K562 (cell line): ENCODE measurements around the gene ARF4. TPM values are rescaled to one million over a fixed set of nuclear protein-coding genes. Genes with fewer than 3 reads are reported as not detected.

Experiments
- BRD4 ChIP-seq: fragments of 200-600 bp; sonication (generic); IDR thresholded peaks from 2 replicates; pipeline ENCODE4 v1.6.1; 2017; ENCODE audit warnings: inconsistent platforms
- CBX5 ChIP-seq: IDR thresholded peaks from 2 replicates; pipeline ENCODE4 v1.6.1; 2014; ENCODE audit warnings: low read depth, borderline replicate concordance
- DIDO1 ChIP-seq: fragments of 450-650 bp; IDR thresholded peaks from 2 replicates; pipeline ENCODE4 v1.6.1; 2016; ENCODE audit warnings: low read depth, missing biosample characterization, missing genetic modification characterization
- GATA2 ChIP-seq: sonication (generic); formaldehyde crosslinking; IDR thresholded peaks from 2 replicates; pipeline ENCODE4 v1.4.0; 2020; ENCODE audit warnings: mild to moderate bottlenecking, missing genetic modification reagents
- HDGF ChIP-seq: fragments of 450-650 bp; IDR thresholded peaks from 2 replicates; pipeline ENCODE4 v1.6.1; 2016
- IRF2 ChIP-seq: sonication (generic); formaldehyde crosslinking; IDR thresholded peaks from 2 replicates; pipeline ENCODE4 v1.8.1; 2022; ENCODE audit warnings: mild to moderate bottlenecking, missing genetic modification reagents
- KDM5B ChIP-seq: fragments of 200-600 bp; sonication (generic); IDR thresholded peaks from 2 replicates; pipeline ENCODE4 v1.6.1; 2012; ENCODE audit warnings: low read depth, mild to moderate bottlenecking, moderate library complexity, low read length, control low read depth, inconsistent platforms; ENCODE audit not compliant: insufficient replicate concordance
- KHSRP ChIP-seq: fragments of 450-650 bp; IDR thresholded peaks from 2 replicates; pipeline ENCODE4 v1.6.1; 2017
- L3MBTL2 ChIP-seq: fragments of 450-650 bp; IDR thresholded peaks from 2 replicates; pipeline ENCODE4 v1.6.1; 2016; ENCODE audit warnings: mild to moderate bottlenecking, moderate library complexity
- MEIS2 ChIP-seq: fragments of 450-650 bp; IDR thresholded peaks from 2 replicates; pipeline ENCODE4 v1.6.1; 2014; ENCODE audit warnings: mild to moderate bottlenecking; ENCODE audit not compliant: partially characterized antibody
- NUFIP1 ChIP-seq: fragments of 450-650 bp; IDR thresholded peaks from 2 replicates; pipeline ENCODE4 v1.6.1; 2018; ENCODE audit not compliant: partially characterized antibody
- SREBF1 ChIP-seq: fragments of 150-350 bp; IDR thresholded peaks from 2 replicates; pipeline ENCODE4 v1.6.1; 2014; ENCODE audit warnings: antibody characterized with exemption, low read depth, low read length, borderline replicate concordance
- SUPT5H ChIP-seq: fragments of 450-650 bp; IDR thresholded peaks from 2 replicates; pipeline ENCODE4 v1.6.1; 2016
- TAL1 ChIP-seq: fragments of 450-650 bp; IDR thresholded peaks from 2 replicates; pipeline ENCODE4 v1.6.1; 2016; ENCODE audit warnings: mild to moderate bottlenecking
- TCFL5 ChIP-seq: fragments of 250-450 bp; sonication (Bioruptor Pico); conservative IDR thresholded peaks from 2 replicates; pipeline ENCODE4 v1.6.1; 2021; ENCODE audit warnings: mild to moderate bottlenecking, moderate library complexity, matching md5 sums
- TGIF2 ChIP-seq: sonication (generic); formaldehyde crosslinking; IDR thresholded peaks from 2 replicates; pipeline ENCODE4 v1.8.1; 2022; ENCODE audit warnings: mild to moderate bottlenecking, missing genetic modification reagents, moderate library complexity
- ZBTB8A ChIP-seq: fragments of 450-650 bp; IDR thresholded peaks from 2 replicates; pipeline ENCODE4 v1.6.1; 2018; ENCODE audit warnings: mild to moderate bottlenecking, moderate library complexity; ENCODE audit not compliant: partially characterized antibody
- ZNF174 ChIP-seq: fragments of 250-450 bp; sonication (Bioruptor Pico); IDR thresholded peaks from 2 replicates; pipeline ENCODE4 v1.4.0; 2020; ENCODE audit warnings: mild to moderate bottlenecking
- ZNF212 ChIP-seq: fragments of 450-650 bp; formaldehyde crosslinking; IDR thresholded peaks from 2 replicates; pipeline ENCODE4 v1.4.0; 2020; ENCODE audit warnings: mild to moderate bottlenecking
- ZNF780A ChIP-seq: fragments of 250-450 bp; sonication (Bioruptor Pico); IDR thresholded peaks from 2 replicates; pipeline ENCODE4 v1.5.0; 2021; ENCODE audit warnings: mild to moderate bottlenecking
- polyA plus RNA-seq, 8 experiments: library from polyadenylated mRNA; depleted of rRNA in 4 of 8; stranded (reverse) in 5 of 8; unstranded in 3 of 8; fragments of >200 nt; fragmentation: Nextera tagmentation in 2 of 8; fragmentation: Illumina TruSeq in 1 of 8; extraction: Ambion mirVana in 2 of 8; extraction: Trizol in 1 of 8; gene quantifications; 2 replicates each; pipeline versions ENCODE4 v1.2.1 to v1.2.3, GENCODE V29; 2011 to 2014; ENCODE audit warnings: inconsistent platforms in 1 of 8, missing spikeins in 1 of 8
- total RNA-seq, 7 experiments: library from RNA; depleted of rRNA in 6 of 7; stranded (reverse); fragments of >200 nt in 6 of 7; fragmentation: Illumina TruSeq in 2 of 7; extraction: Trizol in 2 of 7; gene quantifications; 2 replicates each; pipeline versions ENCODE4 v1.2.1 to v1.2.3, GENCODE V29; 2011 to 2021; ENCODE audit warnings: low replicate concordance in 1 of 7
- TF ChIP-seq, protein P1 (sequence below): sonication (generic); formaldehyde crosslinking; IDR thresholded peaks from 2 replicates; pipeline ENCODE4 v1.8.1; 2022; ENCODE audit warnings: missing genetic modification reagents
- TF ChIP-seq, protein P2 (sequence below), 2 experiments: fragments of 450-650 bp; conservative IDR thresholded peaks; 2 replicates each; pipeline ENCODE4 v1.6.1; 2017; ENCODE audit warnings: mild to moderate bottlenecking in 2 of 2, moderate library complexity in 2 of 2
- TF ChIP-seq, protein P3 (sequence below): fragments of 250-450 bp; sonication (Bioruptor Pico); IDR thresholded peaks from 2 replicates; pipeline ENCODE4 v1.8.0; 2021; ENCODE audit warnings: moderate library complexity, mild to moderate bottlenecking, inconsistent platforms
- TF ChIP-seq, protein P4 (sequence below): IDR thresholded peaks from 2 replicates; pipeline ENCODE4 v1.6.1; 2011; ENCODE audit warnings: borderline replicate concordance, low read depth, mild to moderate bottlenecking, moderate library complexity, low read length; ENCODE audit not compliant: insufficient read depth, poor library complexity, severe bottlenecking

Gene ARF4
- total and polyA plus RNA-seq, 9 of the 15 experiments (the other 6 are each of a cell fraction or from before 2014, with no cell fraction given) = 41.1 to 273 (median 83.8) TPM

DNA sequence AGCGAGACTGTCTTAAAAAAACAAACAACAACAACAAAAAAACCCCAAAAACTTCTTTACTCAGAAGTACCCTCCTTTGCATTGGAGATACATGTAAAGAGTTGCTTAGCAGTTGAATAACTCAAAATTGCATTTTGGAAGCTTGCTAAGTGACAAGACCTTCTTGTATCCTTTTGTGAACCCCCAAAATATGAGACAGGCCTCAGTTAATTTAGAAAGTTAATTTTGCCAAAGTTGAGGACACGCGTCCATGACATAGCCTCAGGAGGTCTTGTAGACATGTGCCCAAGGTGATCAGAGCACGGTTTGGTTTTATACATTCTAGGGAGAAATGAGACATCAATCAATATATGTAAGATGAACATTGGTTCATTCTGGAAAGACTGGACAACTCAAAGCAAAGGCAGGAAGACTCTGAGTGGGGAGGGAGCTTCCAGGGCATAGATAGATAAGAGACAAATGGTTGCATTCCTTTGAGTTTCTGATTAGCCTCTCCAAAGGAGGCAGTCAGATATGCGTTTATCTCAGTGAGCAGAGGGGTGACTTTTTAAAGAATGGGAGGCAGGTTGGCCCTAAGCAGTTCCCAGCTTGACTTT, 1.7 kb upstream of the ARF4 start (continued):
- TF ChIP-seq GATA2 (peak; percentile 79), TGIF2 (CRISPR knock-in tag) (no peak), SUPT5H (no peak), CBX5 (no peak), TAL1 (peak; percentile 95), ZNF780A (CRISPR knock-in tag) (no peak), ZBTB8A (no peak), DIDO1 (tag) (no peak), NUFIP1 (no peak), L3MBTL2 (0 out of 2 replicates have a peak, but pooled peaks have one; percentile 14), MEIS2 (peak; percentile 40), KDM5B (no peak), KHSRP (no peak), BRD4 (no peak), IRF2 (no peak), ZNF212 (CRISPR knock-in tag) (no peak), SREBF1 (no peak), ZNF174 (no peak), HDGF (no peak), TCFL5 (CRISPR knock-in tag) (no peak)
- TF ChIP-seq, protein P1, sequence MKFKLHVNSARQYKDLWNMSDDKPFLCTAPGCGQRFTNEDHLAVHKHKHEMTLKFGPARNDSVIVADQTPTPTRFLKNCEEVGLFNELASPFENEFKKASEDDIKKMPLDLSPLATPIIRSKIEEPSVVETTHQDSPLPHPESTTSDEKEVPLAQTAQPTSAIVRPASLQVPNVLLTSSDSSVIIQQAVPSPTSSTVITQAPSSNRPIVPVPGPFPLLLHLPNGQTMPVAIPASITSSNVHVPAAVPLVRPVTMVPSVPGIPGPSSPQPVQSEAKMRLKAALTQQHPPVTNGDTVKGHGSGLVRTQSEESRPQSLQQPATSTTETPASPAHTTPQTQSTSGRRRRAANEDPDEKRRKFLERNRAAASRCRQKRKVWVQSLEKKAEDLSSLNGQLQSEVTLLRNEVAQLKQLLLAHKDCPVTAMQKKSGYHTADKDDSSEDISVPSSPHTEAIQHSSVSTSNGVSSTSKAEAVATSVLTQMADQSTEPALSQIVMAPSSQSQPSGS (CRISPR knock-in tag) = no peak
- TF ChIP-seq, protein P2, sequence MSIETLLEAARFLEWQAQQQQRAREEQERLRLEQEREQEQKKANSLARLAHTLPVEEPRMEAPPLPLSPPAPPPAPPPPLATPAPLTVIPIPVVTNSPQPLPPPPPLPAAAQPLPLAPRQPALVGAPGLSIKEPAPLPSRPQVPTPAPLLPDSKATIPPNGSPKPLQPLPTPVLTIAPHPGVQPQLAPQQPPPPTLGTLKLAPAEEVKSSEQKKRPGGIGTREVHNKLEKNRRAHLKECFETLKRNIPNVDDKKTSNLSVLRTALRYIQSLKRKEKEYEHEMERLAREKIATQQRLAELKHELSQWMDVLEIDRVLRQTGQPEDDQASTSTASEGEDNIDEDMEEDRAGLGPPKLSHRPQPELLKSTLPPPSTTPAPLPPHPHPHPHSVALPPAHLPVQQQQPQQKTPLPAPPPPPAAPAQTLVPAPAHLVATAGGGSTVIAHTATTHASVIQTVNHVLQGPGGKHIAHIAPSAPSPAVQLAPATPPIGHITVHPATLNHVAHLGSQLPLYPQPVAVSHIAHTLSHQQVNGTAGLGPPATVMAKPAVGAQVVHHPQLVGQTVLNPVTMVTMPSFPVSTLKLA (conservative IDR thresholded peaks at IDR 0.05) = peak in 1 of 2 experiments; percentile 48; a peak in 1 of 4 replicates
- TF ChIP-seq, protein P3, sequence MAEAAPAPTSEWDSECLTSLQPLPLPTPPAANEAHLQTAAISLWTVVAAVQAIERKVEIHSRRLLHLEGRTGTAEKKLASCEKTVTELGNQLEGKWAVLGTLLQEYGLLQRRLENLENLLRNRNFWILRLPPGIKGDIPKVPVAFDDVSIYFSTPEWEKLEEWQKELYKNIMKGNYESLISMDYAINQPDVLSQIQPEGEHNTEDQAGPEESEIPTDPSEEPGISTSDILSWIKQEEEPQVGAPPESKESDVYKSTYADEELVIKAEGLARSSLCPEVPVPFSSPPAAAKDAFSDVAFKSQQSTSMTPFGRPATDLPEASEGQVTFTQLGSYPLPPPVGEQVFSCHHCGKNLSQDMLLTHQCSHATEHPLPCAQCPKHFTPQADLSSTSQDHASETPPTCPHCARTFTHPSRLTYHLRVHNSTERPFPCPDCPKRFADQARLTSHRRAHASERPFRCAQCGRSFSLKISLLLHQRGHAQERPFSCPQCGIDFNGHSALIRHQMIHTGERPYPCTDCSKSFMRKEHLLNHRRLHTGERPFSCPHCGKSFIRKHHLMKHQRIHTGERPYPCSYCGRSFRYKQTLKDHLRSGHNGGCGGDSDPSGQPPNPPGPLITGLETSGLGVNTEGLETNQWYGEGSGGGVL (CRISPR knock-in tag) = no peak
- TF ChIP-seq, protein P4, sequence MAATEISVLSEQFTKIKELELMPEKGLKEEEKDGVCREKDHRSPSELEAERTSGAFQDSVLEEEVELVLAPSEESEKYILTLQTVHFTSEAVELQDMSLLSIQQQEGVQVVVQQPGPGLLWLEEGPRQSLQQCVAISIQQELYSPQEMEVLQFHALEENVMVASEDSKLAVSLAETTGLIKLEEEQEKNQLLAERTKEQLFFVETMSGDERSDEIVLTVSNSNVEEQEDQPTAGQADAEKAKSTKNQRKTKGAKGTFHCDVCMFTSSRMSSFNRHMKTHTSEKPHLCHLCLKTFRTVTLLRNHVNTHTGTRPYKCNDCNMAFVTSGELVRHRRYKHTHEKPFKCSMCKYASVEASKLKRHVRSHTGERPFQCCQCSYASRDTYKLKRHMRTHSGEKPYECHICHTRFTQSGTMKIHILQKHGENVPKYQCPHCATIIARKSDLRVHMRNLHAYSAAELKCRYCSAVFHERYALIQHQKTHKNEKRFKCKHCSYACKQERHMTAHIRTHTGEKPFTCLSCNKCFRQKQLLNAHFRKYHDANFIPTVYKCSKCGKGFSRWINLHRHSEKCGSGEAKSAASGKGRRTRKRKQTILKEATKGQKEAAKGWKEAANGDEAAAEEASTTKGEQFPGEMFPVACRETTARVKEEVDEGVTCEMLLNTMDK = no peak
